Vagina (tissue), 2 donors: ENCODE data around the gene ESPNL. TPM values are rescaled to one million over a fixed set of nuclear protein-coding genes. Genes with fewer than 3 reads are reported as not detected.

ENCODE experiments used
- DNase-seq, 2 donors: peaks; one replicate each; pipeline ENCODE4 v3.0.0-alpha.2; 2017; ENCODE audit errors: extremely low spot score in 2 of 2
- H3K27ac ChIP-seq: fragments of 200-600 bp; sonication (generic); one replicate; pipeline ENCODE4 v1.5.1; 2019
- H3K27me3 ChIP-seq: fragments of 200-600 bp; sonication (generic); one replicate; pipeline ENCODE4 v1.5.1; 2019
- H3K36me3 ChIP-seq, 2 donors: fragments of 200-600 bp; sonication (generic); one replicate each; pipeline ENCODE4 v1.5.1; 2017 to 2019
- H3K4me1 ChIP-seq: fragments of 200-600 bp; sonication (generic); one replicate; pipeline ENCODE4 v1.5.1; 2019
- H3K4me3 ChIP-seq, 2 donors: fragments of 200-600 bp; sonication (generic); 1 replicate in 1 of 2; 2 replicates in 1 of 2; pipeline ENCODE4 v1.5.1; 2016 to 2019
- H3K9me3 ChIP-seq: fragments of 200-600 bp; sonication (generic); one replicate; pipeline ENCODE4 v1.5.1; 2019
- CTCF ChIP-seq, 3 experiments: fragments of 450-650 bp in 2 of 3; fragments of 200-600 bp in 1 of 3; sonication (generic) in 1 of 3; IDR thresholded peaks; one replicate each; pipeline ENCODE4 v1.5.1; 2017 to 2019; ENCODE audit warnings: antibody characterized with exemption in 3 of 3, mild to moderate bottlenecking in 2 of 3, moderate library complexity in 2 of 3
- POLR2A ChIP-seq, 2 donors: fragments of 450-650 bp; IDR thresholded peaks; one replicate each; pipeline ENCODE4 v1.6.1; 2017; ENCODE audit warnings: antibody characterized with exemption in 2 of 2, mild to moderate bottlenecking in 2 of 2, moderate library complexity in 2 of 2
- POLR2AphosphoS5 ChIP-seq, 2 donors: sonication (generic); formaldehyde crosslinking; IDR thresholded peaks; one replicate each; pipeline ENCODE4 v1.9.0; 2017; ENCODE audit warnings: antibody characterized with exemption in 2 of 2, mild to moderate bottlenecking in 2 of 2, low read depth in 1 of 2; ENCODE audit not compliant: insufficient read depth in 1 of 2
- intact Hi-C: fragments of 100-400 bp; cut with DNase I; formaldehyde crosslinking; loops from one replicate; pipeline ENCODE4 v1.15.1; 2023
- total RNA-seq: library from RNA; depleted of rRNA; stranded (reverse); fragments of >200 nt; gene quantifications from one replicate; pipeline ENCODE4 v1.2.3, GENCODE V29; 2016

The ESPNL gene
- total RNA-seq, 1 donor from 2014 or later, result 0.74 TPM

GRCh38 chr2:238152771-238153688 lies 52.9 kb downstream of the ESPNL start:
- Histone ChIP-seq H3K36me3 (no peaks in the 10 kb centered on the region), H3K4me1 (no peaks in the 10 kb centered on the region), H3K27ac (no peak overlapping the region), H3K9me3 (no peaks in the 10 kb centered on the region), H3K4me3 (no peak overlapping the region), H3K27me3 (no peaks in the 10 kb centered on the region)
- DNase-seq, result no peak
- intact Hi-C loops, result no loop called here
- TF ChIP-seq POLR2A (IDR thresholded peaks at IDR 0.05) (no peak), POLR2AphosphoS5 (IDR thresholded peaks at IDR 0.05; ENCODE audit: insufficient read depth in 1 of 2, low read depth in 1 of 2) (no peak), CTCF (IDR thresholded peaks at IDR 0.05) (no peak)

GRCh38 chr2:238154570-238154969 lies 54.4 kb downstream of the ESPNL start:
- Histone ChIP-seq H3K27me3 (no peaks in the 10 kb centered on the region), H3K36me3 (no peaks in the 10 kb centered on the region), H3K4me1 (peaks cover 6% of the 10 kb centered on the region), H3K4me3 (no peak overlapping the region), H3K9me3 (no peaks in the 10 kb centered on the region), H3K27ac (no peak overlapping the region)
- no peak for DNase-seq
- TF ChIP-seq POLR2AphosphoS5 (IDR thresholded peaks at IDR 0.05; ENCODE audit: insufficient read depth in 1 of 2, low read depth in 1 of 2), result no peak
- TF ChIP-seq CTCF (IDR thresholded peaks at IDR 0.05), result no peak
- TF ChIP-seq POLR2A (IDR thresholded peaks at IDR 0.05), result no peak
- intact Hi-C loops, result no loop called here

GRCh38 chr2:238155051-238155760 lies 55.1 kb downstream of the ESPNL start:
- Histone ChIP-seq H3K27ac (no peak overlapping the region), H3K4me3 (no peak overlapping the region), H3K9me3 (no peaks in the 10 kb centered on the region), H3K4me1 (peaks cover 6% of the 10 kb centered on the region), H3K27me3 (no peaks in the 10 kb centered on the region), H3K36me3 (no peaks in the 10 kb centered on the region)
- no peak for DNase-seq
- intact Hi-C loops, result no loop called here
- TF ChIP-seq POLR2A (IDR thresholded peaks at IDR 0.05) (no peak), CTCF (IDR thresholded peaks at IDR 0.05) (no peak), POLR2AphosphoS5 (IDR thresholded peaks at IDR 0.05; ENCODE audit: insufficient read depth in 1 of 2, low read depth in 1 of 2) (peak in 1 of 2 donors; percentile 65)

GRCh38 chr2:238155761-238156694 lies 55.9 kb downstream of the ESPNL start:
- peaks cover 6% of the 10 kb centered on the region for H3K4me1 ChIP-seq
- TF ChIP-seq CTCF (IDR thresholded peaks at IDR 0.05), result no peak
- no peak for TF ChIP-seq POLR2A (IDR thresholded peaks at IDR 0.05)
- no peak for TF ChIP-seq POLR2AphosphoS5 (IDR thresholded peaks at IDR 0.05; ENCODE audit: insufficient read depth in 1 of 2, low read depth in 1 of 2)
- H3K27me3 ChIP-seq, result no peaks in the 10 kb centered on the region
- no peak overlapping the region for H3K27ac ChIP-seq
- H3K9me3 ChIP-seq, result no peaks in the 10 kb centered on the region
- H3K36me3 ChIP-seq, result no peaks in the 10 kb centered on the region
- intact Hi-C loops, result no loop called here
- no peak overlapping the region for H3K4me3 ChIP-seq
- no peak for DNase-seq
